Measurements from ENCODE around the gene TNNT1. TPM values are rescaled to one million over a fixed set of nuclear protein-coding genes. Genes with fewer than 3 reads are reported as not detected.
"Not testable (repeated sequence)": the region's sequence is repeated elsewhere in the genome, so short reads cannot be mapped to it uniquely, and the experiment has no call there.

The TNNT1 gene, protein sequence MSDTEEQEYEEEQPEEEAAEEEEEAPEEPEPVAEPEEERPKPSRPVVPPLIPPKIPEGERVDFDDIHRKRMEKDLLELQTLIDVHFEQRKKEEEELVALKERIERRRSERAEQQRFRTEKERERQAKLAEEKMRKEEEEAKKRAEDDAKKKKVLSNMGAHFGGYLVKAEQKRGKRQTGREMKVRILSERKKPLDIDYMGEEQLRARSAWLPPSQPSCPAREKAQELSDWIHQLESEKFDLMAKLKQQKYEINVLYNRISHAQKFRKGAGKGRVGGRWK
- total RNA-seq: 0.51 and 1.7 TPM in 2 replicates

DNA sequence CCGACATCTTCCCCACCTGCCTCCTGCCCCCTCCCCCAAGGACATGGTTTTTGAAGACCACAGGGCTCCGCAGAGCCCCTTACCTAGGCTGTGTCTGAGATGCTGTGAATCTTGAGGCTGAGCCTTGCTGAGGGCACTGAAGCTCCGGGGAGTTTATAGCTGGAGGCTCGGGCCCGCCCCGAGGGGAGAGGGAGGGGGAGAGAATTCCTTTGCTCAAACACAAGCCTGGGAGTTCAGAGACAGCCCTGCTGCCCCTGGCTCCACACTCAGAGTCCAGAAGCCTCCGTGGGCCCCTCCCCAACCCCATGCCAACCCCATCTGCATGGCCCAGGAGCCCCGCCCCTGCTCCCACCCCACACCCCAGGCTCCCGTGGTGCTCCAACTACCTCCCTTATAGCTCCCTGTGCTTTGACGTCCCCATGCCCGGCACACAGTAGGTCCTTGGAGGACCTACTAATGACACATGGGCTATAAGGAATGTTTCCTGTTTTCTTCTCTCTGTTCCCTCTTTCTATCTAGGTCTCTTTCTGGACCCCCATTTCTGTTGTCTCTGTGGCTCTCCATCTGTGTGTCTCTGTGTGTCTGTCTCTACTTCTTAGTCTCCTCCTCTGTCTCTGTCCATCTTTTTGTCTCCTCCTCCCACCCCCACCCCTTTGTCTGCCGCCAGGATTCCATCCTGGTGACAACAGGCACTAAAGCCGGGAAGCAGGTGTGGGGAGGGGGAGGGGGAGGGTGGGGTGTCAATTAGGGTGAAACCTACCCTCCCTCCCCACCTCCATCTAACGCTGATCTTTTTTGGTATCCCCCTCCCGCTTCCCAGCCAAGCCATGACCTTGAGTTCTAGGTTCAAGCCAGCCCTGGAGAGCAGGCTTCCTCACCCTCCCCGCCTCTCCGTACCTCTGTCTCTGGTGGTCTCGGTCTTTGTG lies at the start of gene TNNT1:
Gene TNNT1, minus strand, starts transcription at position 129 of the 926 bp plus-strand sequence. CDS start 2,049 bp downstream, outside the sequence.
- no peak for DNase-seq (ENCODE audit: low read depth in 2 of 2)

DNA sequence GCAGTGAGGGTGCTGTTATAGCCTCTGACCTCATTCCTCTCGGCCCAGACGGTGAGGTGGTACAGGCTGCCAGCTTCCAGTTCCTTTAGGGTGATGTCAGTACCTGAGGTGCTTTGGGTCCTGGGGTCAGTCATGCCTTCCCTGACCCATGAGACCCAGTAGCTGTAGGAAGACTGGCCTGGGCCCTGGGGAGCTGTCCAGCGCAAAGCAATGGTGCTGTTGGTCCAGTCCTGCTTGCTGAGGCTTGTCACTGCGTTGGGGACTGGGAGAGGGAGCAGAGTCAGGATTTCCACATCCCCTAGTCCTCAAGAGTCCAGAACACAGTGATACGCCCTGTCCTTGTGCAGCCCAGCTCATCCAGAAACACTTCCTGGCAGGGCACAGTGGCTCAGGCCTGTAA lies 49.6 kb upstream of the TNNT1 start:
- DNase-seq (ENCODE audit: low read depth in 2 of 2): no peak

DNA sequence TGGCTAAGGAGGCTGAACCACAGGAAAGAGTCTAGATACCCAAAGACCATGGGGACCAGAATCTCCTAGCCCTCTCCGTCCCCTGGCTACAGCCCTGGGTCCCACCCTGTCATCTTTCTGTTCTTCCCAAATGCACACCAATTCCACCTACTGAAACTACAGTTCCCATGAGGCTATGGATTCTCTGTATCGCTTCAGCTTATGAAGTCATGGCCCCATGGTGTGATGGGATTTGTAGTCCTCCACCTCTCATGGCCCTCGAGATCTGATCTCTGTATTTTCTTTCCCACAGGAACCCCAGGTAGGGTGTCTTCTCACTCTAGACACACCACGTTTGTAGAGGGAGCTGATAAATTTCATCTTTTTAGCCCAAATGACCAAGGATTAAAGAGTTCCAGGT lies 48.5 kb upstream of the TNNT1 start:
- DNase-seq (ENCODE audit: low read depth in 2 of 2): no peak

DNA sequence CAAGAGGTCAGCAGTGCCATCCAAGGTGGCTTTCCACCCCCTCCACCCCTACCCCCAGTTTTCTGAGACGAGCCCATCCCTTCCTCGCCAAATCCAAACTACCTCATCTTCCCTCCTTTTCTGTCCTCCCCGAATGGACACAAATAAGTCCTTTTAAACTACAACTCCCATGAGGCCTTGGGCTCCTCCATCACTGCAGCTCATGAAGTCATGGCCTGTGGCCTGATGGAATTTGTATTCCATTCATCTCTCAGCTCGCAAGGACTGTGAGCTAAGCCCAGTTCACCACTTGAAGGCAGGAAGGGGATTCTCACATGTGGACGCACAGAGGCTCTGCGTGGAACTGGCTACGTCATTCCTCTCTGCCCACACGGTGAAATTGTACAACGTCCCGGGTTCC lies 47.8 kb upstream of the TNNT1 start:
- no peak for DNase-seq (ENCODE audit: low read depth in 2 of 2)

DNA sequence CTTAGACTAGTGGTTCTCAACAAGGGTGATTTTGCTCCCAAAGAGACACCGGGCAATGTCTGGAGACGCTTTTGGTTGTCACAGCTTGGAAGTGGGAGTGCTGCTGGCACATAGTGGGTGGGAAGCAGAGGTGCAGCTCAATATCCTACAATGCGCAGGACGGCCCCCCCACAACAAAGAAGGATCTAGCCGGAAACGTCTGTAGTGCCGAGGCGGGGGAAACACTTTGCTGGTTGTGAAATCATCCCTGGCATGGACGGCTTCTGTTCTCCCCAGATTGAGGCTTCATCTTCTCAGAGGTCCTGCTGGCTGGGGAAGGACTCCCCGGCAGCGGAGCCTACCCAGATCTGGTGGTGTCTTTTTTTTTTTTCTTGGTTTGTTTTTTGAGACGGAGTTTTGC lies 44.5 kb upstream of the TNNT1 start:
- DNase-seq (ENCODE audit: low read depth in 2 of 2): no peak

DNA sequence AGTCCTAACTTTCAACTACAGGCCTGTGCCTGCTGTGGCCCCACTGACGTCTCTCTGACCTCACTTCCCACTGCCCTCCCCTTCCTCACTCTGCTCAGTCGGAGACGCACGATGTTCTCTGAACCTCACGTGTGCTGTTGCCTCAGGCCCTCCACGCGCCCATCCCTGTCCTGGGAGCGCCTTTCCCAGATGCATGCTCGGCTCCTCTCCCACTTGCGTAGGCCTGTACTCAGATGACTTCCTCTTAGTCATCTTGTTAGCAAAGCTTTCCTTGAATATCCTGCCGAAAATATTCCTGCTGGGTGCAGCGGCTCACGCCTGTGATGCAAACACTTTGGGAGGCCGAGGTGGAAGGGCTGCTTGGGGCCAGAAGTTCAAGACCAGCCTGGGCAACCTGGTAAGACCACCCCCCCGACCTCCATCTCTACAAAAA lies 40.4 kb upstream of the TNNT1 start:
- DNase-seq (ENCODE audit: low read depth in 2 of 2): peak; percentile 54 to 82

DNA sequence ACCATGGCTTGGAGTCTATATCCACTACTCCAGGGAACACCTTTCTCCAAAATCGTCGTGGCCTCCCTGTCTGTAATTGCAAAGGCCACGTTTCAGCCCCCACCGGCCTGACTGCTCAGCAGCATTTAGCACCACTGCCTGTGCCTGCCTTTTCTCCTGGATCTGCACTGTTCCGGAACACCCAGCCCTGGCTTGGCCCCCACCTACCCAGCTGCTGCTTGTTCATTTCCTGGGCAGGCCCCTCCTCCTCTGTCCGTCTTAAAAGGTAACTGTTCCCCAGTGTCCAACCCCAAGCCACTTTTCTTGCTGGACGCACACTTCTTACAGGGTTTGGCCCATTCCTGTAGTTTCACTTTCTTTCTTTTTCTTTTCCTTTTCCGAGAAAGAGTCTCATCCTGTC lies 39.6 kb upstream of the TNNT1 start:
- DNase-seq (ENCODE audit: low read depth in 2 of 2): peak in 1 of 2 donors; percentile 21

DNA sequence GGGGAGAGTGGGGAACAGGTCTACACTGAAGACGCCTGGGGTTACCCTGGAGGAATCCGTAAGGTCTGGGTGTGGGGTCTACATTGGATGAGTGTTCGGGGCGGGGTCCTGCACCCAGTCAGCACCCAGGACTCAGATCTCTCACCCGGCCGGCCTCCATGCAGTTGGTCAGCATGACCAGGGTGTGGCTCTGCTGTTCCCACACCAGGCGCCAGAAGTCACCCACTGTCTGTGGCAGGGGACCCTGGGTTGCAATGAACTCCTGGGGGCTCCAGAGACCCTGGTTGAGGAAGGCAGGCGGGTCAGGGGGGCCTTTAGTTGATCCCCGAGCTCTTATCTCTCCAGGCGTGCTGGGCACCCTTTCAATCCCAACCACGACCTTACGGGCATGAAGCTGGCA lies 37.1 kb upstream of the TNNT1 start:
- no peak for DNase-seq (ENCODE audit: low read depth in 2 of 2)

DNA sequence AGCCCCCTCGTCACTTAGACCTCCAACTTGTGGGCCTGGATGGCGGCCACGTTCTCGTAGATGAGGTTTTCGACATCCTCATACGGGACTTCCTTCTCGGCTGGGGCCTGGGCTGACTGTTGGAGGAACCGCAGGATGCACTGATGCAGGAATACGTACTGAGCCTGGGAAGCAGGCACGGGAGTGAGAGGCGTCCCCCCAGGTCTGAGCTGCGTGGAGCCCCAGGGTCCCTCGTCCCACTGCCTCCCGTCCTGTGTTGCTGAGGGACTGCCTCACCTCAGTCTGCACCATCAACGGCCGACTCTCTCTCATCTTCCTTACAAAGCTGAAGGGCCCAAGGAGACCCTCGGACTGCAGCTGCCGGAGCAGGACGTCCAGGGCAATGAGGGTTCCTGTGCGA lies 32.7 kb upstream of the TNNT1 start:
- no peak for DNase-seq (ENCODE audit: low read depth in 2 of 2)

DNA sequence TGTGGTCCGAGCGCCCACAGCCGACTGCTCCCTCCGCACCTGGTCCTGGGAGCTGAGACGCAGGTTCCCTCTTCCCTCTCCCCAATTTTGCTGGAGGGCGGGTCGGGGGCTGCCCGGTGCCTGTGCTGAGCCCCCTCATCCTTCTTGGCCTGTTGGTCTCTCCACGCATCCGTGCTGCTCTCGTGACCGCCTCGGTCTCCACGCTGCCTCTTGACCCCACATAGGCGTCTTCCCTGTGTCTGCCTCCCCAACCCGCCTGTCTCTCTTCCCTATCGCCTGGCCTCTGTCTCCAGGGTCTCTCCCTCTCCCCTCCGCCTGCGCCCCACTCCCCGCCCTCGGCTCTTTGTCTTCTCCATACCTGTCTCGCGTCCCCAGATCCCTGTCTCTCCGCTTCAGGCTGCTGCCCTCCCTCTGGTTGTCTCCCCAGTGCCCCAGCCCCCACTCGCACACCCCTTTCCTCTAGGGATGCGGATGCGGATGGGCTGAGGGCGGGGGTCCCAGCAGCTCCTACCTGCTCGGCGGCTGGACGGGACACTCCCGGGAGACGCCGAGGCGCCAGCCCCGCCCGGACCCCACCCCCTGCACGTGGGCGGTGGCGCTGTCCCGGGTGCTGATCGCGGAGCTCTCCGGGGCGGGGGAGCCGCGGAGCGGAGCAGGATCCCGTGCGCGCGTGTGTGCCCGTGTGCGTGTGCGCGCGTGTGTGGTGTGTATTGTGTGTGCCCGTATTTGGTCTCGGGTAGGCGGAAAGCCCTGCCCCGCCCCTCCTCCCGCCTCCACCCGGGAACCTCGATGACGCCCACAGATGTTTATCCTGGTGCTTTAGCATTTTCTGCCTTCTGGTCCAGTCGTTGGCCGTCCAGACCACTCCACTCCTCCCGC lies 30.8 kb upstream of the TNNT1 start, which contains the start of gene SYT5:
Gene SYT5, minus strand, starts transcription at position 684 of the 879 bp plus-strand sequence. CDS start 1,248 bp downstream, outside the sequence.
- DNase-seq (ENCODE audit: low read depth in 2 of 2): peak in 1 of 2 donors; percentile 25

DNA sequence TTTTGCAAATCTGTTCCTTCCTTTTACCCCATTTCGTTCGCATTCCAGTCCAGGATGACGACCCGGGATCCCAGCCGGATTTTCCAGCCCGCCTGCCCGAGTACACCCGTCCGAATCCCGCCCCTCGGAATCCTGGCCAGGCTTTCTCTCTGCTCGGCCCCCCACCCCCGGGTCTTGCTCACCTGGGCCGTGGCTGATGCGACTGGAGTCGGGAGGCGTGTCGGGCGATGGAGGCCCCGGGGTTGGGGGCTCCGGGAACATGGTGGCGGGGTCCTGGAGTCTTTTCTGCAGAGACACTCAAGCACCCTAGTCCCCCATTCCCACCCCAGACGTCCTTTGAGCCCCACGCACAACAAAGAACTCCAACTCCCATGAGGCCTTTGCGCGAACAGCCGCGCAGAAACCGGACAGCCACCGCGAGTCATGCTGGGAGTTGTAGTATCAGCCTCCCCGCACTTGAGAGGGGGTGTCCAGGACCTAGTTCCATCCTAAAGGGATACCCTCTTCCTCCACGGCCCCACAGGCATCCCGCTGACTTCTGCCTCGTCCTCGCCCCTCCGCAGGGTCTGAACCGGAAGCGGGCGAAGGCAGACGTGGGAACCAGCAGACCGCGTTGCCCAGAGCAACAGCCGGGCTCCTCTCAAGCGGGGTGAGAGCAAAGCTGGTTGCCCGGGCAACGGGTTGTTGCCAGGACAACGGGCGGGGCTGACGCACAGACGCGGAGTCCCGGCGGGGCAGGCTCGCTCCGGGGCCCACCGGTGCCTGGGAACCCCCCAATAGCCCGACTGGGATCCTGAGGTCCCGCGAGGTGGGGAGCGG lies 30.0 kb upstream of the TNNT1 start:
- DNase-seq (ENCODE audit: low read depth in 2 of 2): peak in 1 of 2 donors; percentile 51

DNA sequence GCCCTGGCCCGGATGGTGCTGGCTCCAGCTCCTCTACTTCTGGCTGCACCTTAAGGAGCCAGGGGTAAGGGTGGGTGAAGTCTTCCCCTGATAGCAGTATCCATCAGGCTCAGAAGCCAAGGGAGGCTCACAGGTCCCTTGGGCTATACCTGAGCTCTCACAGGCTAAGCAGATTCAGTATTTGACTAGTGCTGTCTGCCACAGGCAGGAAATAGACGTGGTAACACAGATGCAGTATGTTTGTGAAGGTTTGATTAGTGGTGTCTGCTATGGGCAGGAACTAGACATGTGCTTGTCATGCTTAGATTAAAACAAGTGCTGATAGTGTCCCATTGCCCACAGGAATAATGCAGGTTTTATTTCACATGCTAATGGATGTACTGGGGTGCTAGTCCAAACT lies 27.1 kb upstream of the TNNT1 start:
- no peak for DNase-seq (ENCODE audit: low read depth in 2 of 2)

DNA sequence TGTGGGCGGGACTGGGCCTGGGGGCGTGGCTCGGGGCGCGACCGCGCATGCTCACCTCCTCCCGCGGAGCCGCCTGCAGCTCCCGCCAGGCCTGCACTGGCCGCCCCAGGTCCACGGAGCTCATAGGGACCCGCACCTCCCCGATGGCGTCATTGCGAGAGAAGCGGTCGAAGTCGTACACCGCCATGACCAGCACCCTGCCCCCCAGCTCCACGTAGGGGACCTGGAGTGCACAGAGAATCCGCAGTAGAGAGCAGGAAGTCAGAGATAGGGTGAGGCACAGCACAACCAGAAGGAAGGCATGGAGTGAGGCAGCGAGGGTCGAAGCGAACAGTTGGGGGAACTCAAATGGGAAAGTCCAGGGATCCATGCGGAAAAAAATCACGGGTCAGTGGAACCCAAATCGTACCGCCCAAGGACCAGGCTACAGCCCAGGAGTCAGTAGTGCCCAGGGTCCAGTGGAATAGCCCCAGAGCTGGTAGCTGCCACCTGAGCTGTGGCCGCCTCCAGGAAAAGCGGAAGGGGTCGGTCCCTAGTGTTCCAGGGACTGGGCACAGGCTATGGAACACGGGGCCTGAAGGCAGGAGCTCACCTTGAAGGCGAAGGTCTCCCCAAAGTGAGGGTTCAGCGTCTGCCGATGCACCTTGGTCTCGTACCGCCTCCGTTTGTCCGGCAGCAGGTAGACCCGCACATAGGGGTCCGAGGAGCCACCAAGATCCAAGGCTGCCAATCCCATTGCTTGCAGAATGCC lies 26.3 kb upstream of the TNNT1 start:
- no peak for DNase-seq (ENCODE audit: low read depth in 2 of 2)

DNA sequence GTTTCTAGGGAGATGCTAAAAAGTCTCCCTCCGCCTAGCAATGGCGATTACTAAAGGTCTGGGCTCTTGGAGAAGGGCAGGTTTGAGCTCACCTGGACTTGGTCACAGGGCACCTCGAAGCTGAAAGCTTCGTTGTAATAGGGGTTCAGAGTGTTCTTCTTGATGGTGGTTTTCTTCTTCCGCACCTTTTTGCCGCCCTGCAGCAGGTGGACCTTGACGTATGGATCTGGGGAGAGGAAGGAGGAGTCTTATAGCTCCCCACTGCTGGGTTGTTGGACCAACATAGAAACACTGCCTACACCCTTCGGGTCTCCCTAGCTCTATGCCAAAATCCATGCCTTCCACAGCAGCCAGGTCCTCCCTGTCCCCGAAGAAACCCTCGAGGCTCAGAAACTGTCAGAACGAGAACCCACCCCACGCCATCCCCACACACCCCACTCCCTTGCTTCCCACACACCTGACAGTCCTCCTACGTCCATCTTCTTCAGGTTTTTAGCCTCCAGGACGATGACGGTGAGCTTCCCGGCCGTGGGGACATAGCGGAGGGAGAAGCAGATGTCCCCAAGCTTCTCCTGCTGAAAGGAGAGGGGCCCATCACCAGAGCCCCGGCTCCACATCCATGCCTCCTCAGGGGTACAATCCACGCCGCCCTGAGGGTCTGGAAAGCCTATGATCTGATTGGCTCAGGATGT lies 25.6 kb upstream of the TNNT1 start:
- no peak for DNase-seq (ENCODE audit: low read depth in 2 of 2)

DNA sequence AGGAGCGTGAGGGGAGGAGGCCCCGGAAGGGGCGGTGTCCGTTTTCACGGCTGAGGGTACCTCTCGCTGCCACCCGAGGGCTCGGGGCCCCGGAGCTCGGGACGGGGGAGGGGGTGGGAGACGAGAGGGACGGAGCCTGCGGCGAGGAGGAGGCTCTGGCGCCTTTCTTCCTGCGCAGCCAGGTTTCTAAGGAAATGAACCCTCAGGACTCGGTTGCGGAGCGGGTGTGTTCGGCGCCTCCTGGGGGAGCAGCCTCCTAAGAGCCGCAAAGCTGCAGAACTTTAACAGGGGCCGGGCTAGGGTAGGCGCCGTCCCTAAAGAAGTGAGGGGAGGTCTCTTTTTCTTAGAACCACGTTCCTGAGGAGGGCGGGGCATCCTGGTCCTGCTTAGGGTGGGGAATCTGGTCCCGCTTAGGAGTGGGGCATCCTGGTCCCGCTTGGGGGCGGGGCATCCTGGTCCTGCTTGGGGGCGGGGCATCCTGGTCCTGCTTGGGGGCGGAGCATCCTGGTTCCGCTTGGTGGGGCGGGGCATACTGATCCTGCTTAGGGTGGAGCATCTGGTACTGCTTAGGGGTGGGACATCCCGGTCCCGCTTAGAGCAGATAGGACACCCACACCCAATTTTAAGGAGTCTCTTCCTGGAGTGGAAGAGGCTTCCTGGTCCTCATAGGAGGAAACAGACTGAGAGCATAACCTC lies 24.9 kb upstream of the TNNT1 start:
- peak in 1 of 2 donors; percentile 42 for DNase-seq (ENCODE audit: low read depth in 2 of 2)

DNA sequence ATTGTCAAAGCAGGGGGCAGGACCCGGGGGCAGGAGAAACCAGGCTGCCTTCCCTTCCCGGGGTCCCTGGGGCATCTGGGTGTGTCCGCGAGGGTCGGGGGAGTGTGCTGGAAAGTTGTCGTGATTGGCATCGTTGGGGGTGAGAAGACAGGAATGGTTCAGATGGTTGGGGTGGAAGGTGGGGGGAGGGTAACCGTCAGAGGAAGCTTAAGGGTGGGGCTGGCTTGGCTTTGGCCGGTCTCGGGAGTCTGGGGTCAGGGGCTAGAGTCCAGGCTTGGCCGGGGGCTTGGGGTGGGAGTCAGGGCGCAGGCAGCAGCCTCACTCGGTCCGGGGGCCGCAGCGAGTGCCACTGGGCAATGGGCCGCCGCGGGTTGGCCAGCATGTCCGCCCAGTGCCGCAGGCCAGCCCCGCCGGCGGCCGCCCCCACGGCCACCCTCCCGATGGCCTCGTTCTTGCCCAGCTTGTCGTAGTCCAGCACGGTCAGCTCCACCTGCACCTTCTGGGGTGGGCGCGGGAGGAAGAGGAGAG lies 24.2 kb upstream of the TNNT1 start:
- no peak for DNase-seq (ENCODE audit: low read depth in 2 of 2)

DNA sequence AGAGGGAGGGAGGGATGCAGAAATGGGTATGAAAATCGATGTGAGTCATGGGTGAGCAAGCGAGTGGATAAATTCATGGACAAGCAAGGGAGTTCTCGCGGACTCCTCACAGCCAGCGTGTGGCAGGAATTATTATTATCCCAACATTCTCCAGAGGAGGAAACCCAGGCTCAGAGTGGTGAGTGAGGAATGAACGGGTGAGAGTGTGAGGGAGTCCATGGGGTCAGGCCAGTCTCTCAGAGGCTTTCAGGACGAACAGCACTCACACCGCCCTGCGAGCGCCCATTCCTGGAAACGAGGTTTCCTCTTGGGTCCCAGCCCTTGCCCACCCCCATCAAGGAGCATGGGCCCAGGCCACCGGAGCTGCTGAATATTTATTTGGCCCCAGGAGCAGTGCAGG lies 23.7 kb upstream of the TNNT1 start:
- DNase-seq (ENCODE audit: low read depth in 2 of 2): no peak

DNA sequence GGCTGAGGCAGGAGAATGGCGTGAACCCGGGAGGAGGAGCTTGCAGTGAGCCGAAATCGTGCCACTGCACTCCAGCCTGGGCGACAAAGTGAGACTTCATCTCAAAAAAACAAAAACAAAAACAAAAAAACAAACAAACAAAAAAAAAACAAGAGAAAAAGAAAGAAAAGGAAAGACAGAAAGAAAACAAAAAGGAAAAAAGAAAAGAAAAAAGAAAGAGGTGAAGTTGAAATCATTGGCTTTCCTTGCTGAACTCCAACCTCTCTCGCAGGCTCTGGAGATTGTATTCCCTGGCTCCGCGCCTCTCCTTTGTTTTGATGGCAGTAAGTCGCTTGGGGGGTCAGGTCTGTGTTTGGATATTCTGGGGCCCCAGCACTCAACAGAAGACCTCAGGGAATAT lies 23.3 kb upstream of the TNNT1 start:
- not testable (repeated sequence) for DNase-seq (ENCODE audit: low read depth in 2 of 2)
